K562 (cell line): Measurements from ENCODE around the gene CEBPB. TPM values are rescaled to one million over a fixed set of nuclear protein-coding genes. Genes with fewer than 3 reads are reported as not detected.

Experiments used
- ATAC-seq: fragments of 200-7000 bp; cut with Tn5 transposase; 3 replicates; pipeline ENCODE4 v1.9.1; 2020; ENCODE audit warnings: moderate library complexity
- BruUV-seq: library from RNA; stranded (reverse); fragments of 400-500 nt; replicated peaks from 2 replicates; lab custom pipeline; 2021; lab: Mats Ljungman, UMichigan
- CTCF ChIA-PET: fragments of 300-600 bp; formaldehyde crosslinking; extraction: SDS; loops from one replicate; lab custom pipeline; 2021; ENCODE audit warnings: low intra/inter-chr PET ratio; lab: Yijun Ruan, JAX
- POLR2A ChIA-PET: fragments of 300-600, 350-650 bp; sonication (Branson Sonifier 250); formaldehyde crosslinking; extraction: SDS; loops from one replicate; lab custom pipeline; 2021; ENCODE audit warnings: antibody characterized with exemption, inconsistent platforms; lab: Yijun Ruan, JAX
- DNase-seq, 4 experiments: peaks; one replicate each; pipeline versions ENCODE4 v3.0.0 to v3.0.0-alpha.2; 2011 to 2018; ENCODE audit warnings: low spot score in 3 of 4, mixed read lengths in 3 of 4; ENCODE audit errors: extremely low read depth in 1 of 4
- FAIRE-seq: peaks from 2 replicates; lab custom pipeline; 2011; peaks lifted over from hg19 to GRCh38; lab: Jason Lieb, UNC
- H2AFZ ChIP-seq: 2 replicates; pipeline ENCODE4 v1.6.0; 2011; ENCODE audit warnings: low read depth, low read length, control low read depth, inconsistent platforms
- H3K27ac ChIP-seq: fragments of 200-600 bp; 3 replicates; pipeline ENCODE4 v1.8.0; 2011; ENCODE audit warnings: low read depth, mild to moderate bottlenecking, control low read depth, inconsistent platforms, low read length, moderate library complexity, mixed read lengths; ENCODE audit errors: extremely low read depth
- H3K27me3 ChIP-seq, 2 experiments: fragments of 300-600 bp in 1 of 2; 2 replicates in 1 of 2; 3 replicates in 1 of 2; pipeline versions ENCODE4 v1.6.0 to v1.8.0; 2011; ENCODE audit warnings: inconsistent platforms in 2 of 2, low read length in 2 of 2, mild to moderate bottlenecking in 1 of 2, mixed read lengths in 1 of 2, moderate library complexity in 1 of 2; ENCODE audit not compliant: control insufficient read depth in 2 of 2, insufficient read depth in 2 of 2
- H3K36me3 ChIP-seq: fragments of 300-600 bp; 3 replicates; pipeline ENCODE4 v1.8.0; 2011; ENCODE audit warnings: mild to moderate bottlenecking, low read length, inconsistent platforms; ENCODE audit not compliant: control insufficient read depth, insufficient read depth
- H3K4me1 ChIP-seq, 2 experiments: fragments of 200-600 bp in 1 of 2; replicated peaks in 1 of 2; 2 replicates in 1 of 2; 3 replicates in 1 of 2; pipeline versions ENCODE4 v1.5.1 to v1.8.0; 2011; ENCODE audit warnings: inconsistent platforms in 2 of 2, low read length in 2 of 2, mild to moderate bottlenecking in 1 of 2, mixed read lengths in 1 of 2, moderate library complexity in 1 of 2; ENCODE audit not compliant: control insufficient read depth in 2 of 2, insufficient read depth in 2 of 2
- H3K4me2 ChIP-seq: 2 replicates; pipeline ENCODE4 v1.6.1; 2011; ENCODE audit warnings: low read length, control low read depth, inconsistent platforms, mixed read lengths; ENCODE audit not compliant: insufficient read depth
- H3K4me3 ChIP-seq: fragments of 200-600 bp; sonication (generic), shearing (Covaris generic); 2 replicates; pipeline ENCODE4 v1.5.1; 2016; ENCODE audit warnings: control low read depth, inconsistent platforms
- H3K79me2 ChIP-seq: fragments of 200-600 bp; 3 replicates; pipeline ENCODE4 v1.8.0; 2011; ENCODE audit warnings: low read length, inconsistent platforms; ENCODE audit not compliant: control insufficient read depth, insufficient read depth
- H3K9ac ChIP-seq, 2 experiments: 2 replicates each; pipeline versions ENCODE4 v1.6.0 to v1.6.1; 2011; ENCODE audit warnings: low read depth in 2 of 2, low read length in 2 of 2, control low read depth in 1 of 2, inconsistent platforms in 1 of 2, mild to moderate bottlenecking in 1 of 2, mixed read lengths in 1 of 2; ENCODE audit not compliant: insufficient read depth in 1 of 2
- H3K9me1 ChIP-seq: one replicate; pipeline ENCODE4 v1.6.0; 2011; ENCODE audit warnings: inconsistent platforms, mild to moderate bottlenecking, low read length, moderate library complexity; ENCODE audit not compliant: control insufficient read depth, insufficient read depth
- H3K9me3 ChIP-seq: replicated peaks from 2 replicates; pipeline ENCODE4 v1.5.1; 2011; ENCODE audit warnings: low read depth, low read length, inconsistent platforms; ENCODE audit not compliant: control insufficient read depth, insufficient read depth
- H4K20me1 ChIP-seq: replicated peaks from 2 replicates; pipeline ENCODE4 v1.6.1; 2011; ENCODE audit warnings: low read length, inconsistent platforms, mixed read lengths; ENCODE audit not compliant: control insufficient read depth, insufficient read depth
- CBFA2T2 ChIP-seq: fragments of 450-650 bp; conservative IDR thresholded peaks from 2 replicates; pipeline ENCODE4 v1.6.1; 2017; ENCODE audit warnings: mild to moderate bottlenecking
- ETV5 ChIP-seq: sonication (generic); formaldehyde crosslinking; IDR thresholded peaks from 2 replicates; pipeline ENCODE4 v1.4.0; 2020; ENCODE audit warnings: low read depth, mild to moderate bottlenecking, missing genetic modification reagents
- SAFB ChIP-seq: fragments of 200-400 bp; formaldehyde crosslinking; IDR thresholded peaks from 2 replicates; pipeline ENCODE4 v1.6.1; 2017; ENCODE audit warnings: low read depth, low read length, borderline replicate concordance
- WHSC1 ChIP-seq: IDR thresholded peaks from one replicate; pipeline ENCODE4 v1.6.1; 2012; ENCODE audit warnings: low read length, control low read depth, inconsistent platforms
- WGBS: fragments of 100-300 bp; shearing (Covaris generic); methylation state at CpG from one replicate; pipeline ENCODE4 v1.1.6; 2016; ENCODE audit warnings: low coverage, mixed read lengths; ENCODE audit not compliant: insufficient coverage; ENCODE audit errors: missing lambda C conversion rate; 5-methylcytosine and 5-hydroxymethylcytosine counted together
- in situ Hi-C: fragments of 300-500 bp; cut with MboI; formaldehyde crosslinking; loops from 4 replicates; pipeline ENCODE4 v1.15.0; 2018; ENCODE audit warnings: inconsistent platforms, mixed read lengths
- intact Hi-C: fragments of 100-400 bp; cut with micrococcal nuclease; formaldehyde crosslinking; loops from 2 replicates; pipeline ENCODE4 v1.14.2; 2022
- polyA plus RNA-seq, 8 experiments: library from polyadenylated mRNA; depleted of rRNA in 4 of 8; stranded (reverse) in 5 of 8; unstranded in 3 of 8; fragments of >200 nt; fragmentation: Nextera tagmentation in 2 of 8; fragmentation: Illumina TruSeq in 1 of 8; extraction: Ambion mirVana in 2 of 8; extraction: Trizol in 1 of 8; gene quantifications; 2 replicates each; pipeline versions ENCODE4 v1.2.1 to v1.2.3, GENCODE V29; 2011 to 2014; ENCODE audit warnings: inconsistent platforms in 1 of 8, missing spikeins in 1 of 8
- total RNA-seq, 7 experiments: library from RNA; depleted of rRNA in 6 of 7; stranded (reverse); fragments of >200 nt in 6 of 7; fragmentation: Illumina TruSeq in 2 of 7; extraction: Trizol in 2 of 7; gene quantifications; 2 replicates each; pipeline versions ENCODE4 v1.2.1 to v1.2.3, GENCODE V29; 2011 to 2021; ENCODE audit warnings: low replicate concordance in 1 of 7
- TF ChIP-seq, protein P1 (sequence below): fragments of 250-450 bp; sonication (Bioruptor Pico); IDR thresholded peaks from 2 replicates; pipeline ENCODE4 v1.5.0; 2020; ENCODE audit warnings: mild to moderate bottlenecking
- TF ChIP-seq, protein P2 (sequence below): sonication (generic); formaldehyde crosslinking; IDR thresholded peaks from 2 replicates; pipeline ENCODE4 v1.8.0; 2023; ENCODE audit warnings: mild to moderate bottlenecking, missing genetic modification reagents

Gene CEBPB
- total and polyA plus RNA-seq, 9 of the 15 experiments (the other 6 are each of a cell fraction or from before 2014, with no cell fraction given): 1.2 to 72.6 (median 7.8) TPM

- TF ChIP-seq, protein P1, sequence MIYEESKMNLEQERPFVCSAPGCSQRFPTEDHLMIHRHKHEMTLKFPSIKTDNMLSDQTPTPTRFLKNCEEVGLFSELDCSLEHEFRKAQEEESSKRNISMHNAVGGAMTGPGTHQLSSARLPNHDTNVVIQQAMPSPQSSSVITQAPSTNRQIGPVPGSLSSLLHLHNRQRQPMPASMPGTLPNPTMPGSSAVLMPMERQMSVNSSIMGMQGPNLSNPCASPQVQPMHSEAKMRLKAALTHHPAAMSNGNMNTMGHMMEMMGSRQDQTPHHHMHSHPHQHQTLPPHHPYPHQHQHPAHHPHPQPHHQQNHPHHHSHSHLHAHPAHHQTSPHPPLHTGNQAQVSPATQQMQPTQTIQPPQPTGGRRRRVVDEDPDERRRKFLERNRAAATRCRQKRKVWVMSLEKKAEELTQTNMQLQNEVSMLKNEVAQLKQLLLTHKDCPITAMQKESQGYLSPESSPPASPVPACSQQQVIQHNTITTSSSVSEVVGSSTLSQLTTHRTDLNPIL (CRISPR knock-in tag): no peak
- TF ChIP-seq, protein P2, sequence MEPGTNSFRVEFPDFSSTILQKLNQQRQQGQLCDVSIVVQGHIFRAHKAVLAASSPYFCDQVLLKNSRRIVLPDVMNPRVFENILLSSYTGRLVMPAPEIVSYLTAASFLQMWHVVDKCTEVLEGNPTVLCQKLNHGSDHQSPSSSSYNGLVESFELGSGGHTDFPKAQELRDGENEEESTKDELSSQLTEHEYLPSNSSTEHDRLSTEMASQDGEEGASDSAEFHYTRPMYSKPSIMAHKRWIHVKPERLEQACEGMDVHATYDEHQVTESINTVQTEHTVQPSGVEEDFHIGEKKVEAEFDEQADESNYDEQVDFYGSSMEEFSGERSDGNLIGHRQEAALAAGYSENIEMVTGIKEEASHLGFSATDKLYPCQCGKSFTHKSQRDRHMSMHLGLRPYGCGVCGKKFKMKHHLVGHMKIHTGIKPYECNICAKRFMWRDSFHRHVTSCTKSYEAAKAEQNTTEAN (CRISPR knock-in tag): no peak
- TF ChIP-seq SAFB: no peak
- TF ChIP-seq ETV5 (CRISPR knock-in tag): no peak
- TF ChIP-seq WHSC1: no peak
- 0 out of 2 replicates have a peak, but pooled peaks have one; percentile 22 for TF ChIP-seq CBFA2T2
- no peak for FAIRE-seq
- no peak overlapping the region for H3K4me2 ChIP-seq
These were observed 5.6 kb downstream of the CEBPB start for GRCh38 chr20:50196248-50196647.

More at GRCh38 chr20:50196248-50196647, 5.6 kb downstream of the CEBPB start:
- in situ Hi-C loops: no loop called here
- DNase-seq (no peak), ATAC-seq (no peak)
- Histone ChIP-seq H3K9me1 (peaks cover 12% of the 10 kb centered on the region), H4K20me1 (peaks cover 16% of the 10 kb centered on the region; the same call in 1 of the 2 replicates), H3K79me2 (peaks cover 39% of the 10 kb centered on the region), H3K27me3 (no peaks in the 10 kb centered on the region), H2AFZ (no peak overlapping the region), H3K4me3 (no peak overlapping the region), H3K9me3 (no peaks in the 10 kb centered on the region; the same call in 1 of the 2 replicates), H3K36me3 (peaks cover 18% of the 10 kb centered on the region), H3K9ac (no peak overlapping the region), H3K27ac (no peak overlapping the region), H3K4me1 (peaks cover 42 to 67% of the 10 kb centered on the region in 2 experiments)
- intact Hi-C loops: no loop called here
- POLR2A ChIA-PET: interaction anchor here (0.7 to 1.4 kb wide), 3 partner anchors 12 to 143 kb away, joined by 3 to 5 read pairs (median 4); no protein-coding TSS in a partner anchor
- CTCF ChIA-PET: no interaction called here
- WGBS: 75% methylated on average over 4 of the region's 4 CpGs
- BruUV-seq: no TSS peak
